A673 (cell line): ENCODE data around the gene NEDD4L. TPM values are rescaled to one million over a fixed set of nuclear protein-coding genes. Genes with fewer than 3 reads are reported as not detected.
"Not testable (repeated sequence)": the region's sequence is repeated elsewhere in the genome, so short reads cannot be mapped to it uniquely, and the experiment has no call there.

Experiments
- Bru-seq: library from RNA; stranded (reverse); fragments of 400-500 nt; gene quantifications from one replicate; lab custom pipeline; 2021; lab: Mats Ljungman, UMichigan
- BruChase-seq, 2 experiments: library from RNA; stranded (reverse); fragments of 400-500 nt; gene quantifications; one replicate each; lab custom pipeline; 2021; lab: Mats Ljungman, UMichigan
- BruUV-seq: library from RNA; stranded (reverse); fragments of 400-500 nt; replicated peaks from 2 replicates; lab custom pipeline; 2021; lab: Mats Ljungman, UMichigan
- CTCF ChIA-PET: fragments of 300-600 bp; sonication (Branson Sonifier 250); formaldehyde crosslinking; loops from one replicate; lab custom pipeline; 2022; ENCODE audit warnings: antibody characterized with exemption; lab: Charles Lee
- POLR2A ChIA-PET: fragments of 300-600 bp; sonication (Branson Sonifier 250); formaldehyde crosslinking; loops from one replicate; lab custom pipeline; 2022; ENCODE audit warnings: antibody characterized with exemption; ENCODE audit not compliant: low non-redundant PET; lab: Charles Lee
- DNase-seq: peaks from one replicate; pipeline ENCODE4 v3.0.0-alpha.2; 2015; ENCODE audit warnings: low spot score
- H3K27ac ChIP-seq: fragments of 200-600 bp; sonication (generic); 2 replicates; pipeline ENCODE4 v1.5.1; 2016; ENCODE audit warnings: mixed run types, low read depth, mild to moderate bottlenecking, mixed read lengths, antibody characterized with exemption, low read length; ENCODE audit not compliant: poor library complexity, severe bottlenecking
- H3K27me3 ChIP-seq: fragments of 200-600 bp; sonication (generic); replicated peaks from 2 replicates; pipeline ENCODE4 v1.6.1; 2017; ENCODE audit warnings: mixed run types, low read depth, mild to moderate bottlenecking, mixed read lengths, antibody characterized with exemption, low read length; ENCODE audit not compliant: insufficient read depth, poor library complexity
- H3K36me3 ChIP-seq: fragments of 200-600 bp; sonication (generic); 2 replicates; pipeline ENCODE4 v1.6.1; 2016; ENCODE audit warnings: mixed run types, mild to moderate bottlenecking, mixed read lengths, antibody characterized with exemption, low read length; ENCODE audit not compliant: insufficient read depth, poor library complexity, severe bottlenecking
- H3K4me1 ChIP-seq: fragments of 200-600 bp; sonication (generic); 2 replicates; pipeline ENCODE4 v1.6.1; 2017; ENCODE audit warnings: mixed run types, mild to moderate bottlenecking, mixed read lengths, antibody characterized with exemption, low read length; ENCODE audit not compliant: insufficient read depth, poor library complexity, severe bottlenecking
- H3K4me3 ChIP-seq: fragments of 200-600 bp; sonication (generic); 2 replicates; pipeline ENCODE4 v1.5.1; 2016; ENCODE audit warnings: low read depth, mixed run types, mild to moderate bottlenecking, mixed read lengths, low read length; ENCODE audit not compliant: poor library complexity, severe bottlenecking
- H3K9me3 ChIP-seq: fragments of 200-600 bp; sonication (generic); 2 replicates; pipeline ENCODE4 v1.6.1; 2016; ENCODE audit warnings: mixed run types, low read depth, mild to moderate bottlenecking, mixed read lengths, antibody characterized with exemption, low read length; ENCODE audit not compliant: poor library complexity, severe bottlenecking
- EZH2 ChIP-seq: fragments of 200-600 bp; sonication (generic); IDR thresholded peaks from 2 replicates; pipeline ENCODE4 v1.6.1; 2017; ENCODE audit warnings: borderline replicate concordance, low read depth, mild to moderate bottlenecking, mixed read lengths, antibody characterized with exemption, low read length; ENCODE audit not compliant: poor library complexity, severe bottlenecking
- intact Hi-C: fragments of 100-400 bp; cut with micrococcal nuclease; formaldehyde crosslinking; loops from one replicate; pipeline ENCODE4 v1.10.0; 2022; ENCODE audit not compliant: unreplicated experiment
- long read RNA-seq: library from polyadenylated mRNA; stranded (forward); transcript quantifications from one replicate; pipeline ENCODE4 v2.0.0, GENCODE V29; 2022
- total RNA-seq: library from RNA; stranded (reverse); gene quantifications from 2 replicates; pipeline ENCODE4 v1.2.3, GENCODE V29; 2021
- TF ChIP-seq, protein P1 (sequence below): fragments of 300-800, 200-600 bp; sonication (generic); conservative IDR thresholded peaks from 2 replicates; pipeline ENCODE4 v1.5.1; 2017; ENCODE audit warnings: low read depth, mild to moderate bottlenecking, antibody characterized with exemption, low read length, moderate library complexity, mixed read lengths

NEDD4L gene
- total RNA-seq = 15.3 and 23.8 TPM in 2 replicates
- Bru-seq, nascent RNA = percentile 57 among the genes with signal in this experiment
- percentile 50 among the genes with signal in this experiment for BruChase-seq, experiment 1, labeled RNA remaining after a 2-hour chase
- percentile 50 among the genes with signal in this experiment for BruChase-seq, experiment 2, labeled RNA remaining after a 6-hour chase
- long read RNA-seq, full-length matches to known transcripts = 8 of 15 reads
- long read RNA-seq, partial matches to known transcripts = 6 of 15 reads
- long read RNA-seq, other reads (novel, unspliced or antisense) = 1 of 15 reads

DNA sequence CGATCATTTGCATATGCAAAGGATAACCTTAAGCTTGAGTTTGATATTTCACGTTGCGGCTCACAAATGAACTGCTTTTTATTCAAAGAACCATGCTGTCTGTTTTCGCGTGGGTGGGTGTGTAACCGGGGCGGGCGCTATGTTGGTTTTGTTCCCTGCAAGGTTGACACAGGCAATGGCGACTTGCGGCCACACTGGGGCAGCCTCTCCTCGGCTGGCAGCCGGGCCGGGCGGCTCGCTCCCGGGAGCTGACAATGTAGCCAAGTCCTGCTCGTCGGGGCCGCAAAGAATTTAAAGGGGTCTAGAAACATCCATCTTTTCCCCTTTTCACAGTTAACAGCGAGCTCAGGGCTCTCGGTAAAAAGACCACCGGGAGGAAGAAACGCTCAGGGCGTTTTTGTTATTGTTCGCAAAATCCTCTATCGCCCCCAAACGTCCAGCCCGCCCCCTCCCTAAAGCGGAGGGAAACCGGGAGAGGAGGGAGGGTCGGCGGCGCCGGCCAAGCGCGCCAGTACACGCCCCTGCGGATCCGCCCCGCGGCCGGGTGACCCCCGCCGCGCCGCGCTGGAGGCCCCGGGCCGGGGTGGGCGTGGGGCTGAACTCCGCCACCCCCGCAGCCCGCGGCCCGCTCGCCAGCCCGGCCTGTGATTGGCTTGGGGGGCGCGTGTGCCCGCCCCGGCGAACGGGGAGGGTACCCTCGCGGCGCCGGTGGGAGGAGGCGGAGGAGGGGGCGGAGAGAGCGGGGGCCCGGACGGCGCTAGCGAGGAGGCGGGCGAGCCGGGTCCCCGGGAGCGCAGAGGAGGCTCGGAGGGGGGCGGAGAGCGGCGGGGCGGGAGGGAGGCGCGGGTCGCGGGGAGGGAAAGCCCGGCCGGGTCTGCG lies at the start of gene NEDD4L:
TSS of gene NEDD4L (plus strand) at position 736 of the 879 bp plus-strand sequence. CDS start 435 bp downstream, outside the sequence.
- ChIA-PET POLR2A (no interaction called here), CTCF (interaction anchor here (0.6 to 2.4 kb wide), 5 partner anchors 78 to 450 kb away, joined by 3 to 21 read pairs (median 4); no protein-coding TSS in a partner anchor)
- H3K4me3 ChIP-seq = peak within 1 kb of the TSS; percentile 87
- intact Hi-C loops = loop anchor here (1.0 to 10.0 kb wide), 7 partner anchors 79 to 451 kb away; no protein-coding TSS in a partner anchor
- H3K36me3 ChIP-seq = no peaks in the 10 kb centered on the region
- peaks cover 5% of the 10 kb centered on the region for H3K4me1 ChIP-seq
- peak within 1 kb of the TSS; percentile 78 for H3K27ac ChIP-seq
- no peaks in the 10 kb centered on the region for H3K27me3 ChIP-seq
- TF ChIP-seq EZH2 = no peak
- TF ChIP-seq, protein P1, sequence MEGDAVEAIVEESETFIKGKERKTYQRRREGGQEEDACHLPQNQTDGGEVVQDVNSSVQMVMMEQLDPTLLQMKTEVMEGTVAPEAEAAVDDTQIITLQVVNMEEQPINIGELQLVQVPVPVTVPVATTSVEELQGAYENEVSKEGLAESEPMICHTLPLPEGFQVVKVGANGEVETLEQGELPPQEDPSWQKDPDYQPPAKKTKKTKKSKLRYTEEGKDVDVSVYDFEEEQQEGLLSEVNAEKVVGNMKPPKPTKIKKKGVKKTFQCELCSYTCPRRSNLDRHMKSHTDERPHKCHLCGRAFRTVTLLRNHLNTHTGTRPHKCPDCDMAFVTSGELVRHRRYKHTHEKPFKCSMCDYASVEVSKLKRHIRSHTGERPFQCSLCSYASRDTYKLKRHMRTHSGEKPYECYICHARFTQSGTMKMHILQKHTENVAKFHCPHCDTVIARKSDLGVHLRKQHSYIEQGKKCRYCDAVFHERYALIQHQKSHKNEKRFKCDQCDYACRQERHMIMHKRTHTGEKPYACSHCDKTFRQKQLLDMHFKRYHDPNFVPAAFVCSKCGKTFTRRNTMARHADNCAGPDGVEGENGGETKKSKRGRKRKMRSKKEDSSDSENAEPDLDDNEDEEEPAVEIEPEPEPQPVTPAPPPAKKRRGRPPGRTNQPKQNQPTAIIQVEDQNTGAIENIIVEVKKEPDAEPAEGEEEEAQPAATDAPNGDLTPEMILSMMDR = peak; percentile 92
- no TSS peak for BruUV-seq
- H3K9me3 ChIP-seq = no peaks in the 10 kb centered on the region
- DNase-seq = peak; percentile 91

DNA sequence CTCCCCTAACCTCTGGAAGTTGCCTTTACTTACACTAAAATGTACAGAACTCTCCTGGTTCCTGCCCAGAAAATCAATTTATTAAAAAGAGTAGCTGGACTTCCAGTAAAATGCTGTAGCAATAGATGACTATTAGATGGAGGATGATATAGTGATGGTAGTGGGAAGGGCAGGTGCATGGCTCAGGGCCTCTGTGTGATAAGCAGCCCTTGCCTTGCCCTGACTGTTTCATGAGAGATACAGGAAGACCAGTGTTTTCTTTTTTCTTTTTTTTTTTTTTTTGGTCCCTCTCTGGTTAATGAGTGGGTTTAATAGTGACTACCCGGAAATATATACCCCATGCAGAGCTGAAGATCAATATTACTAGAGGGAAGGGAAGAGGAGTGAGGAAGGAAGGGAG lies 48.7 kb upstream of the NEDD4L start:
- BruUV-seq = no TSS peak

DNA sequence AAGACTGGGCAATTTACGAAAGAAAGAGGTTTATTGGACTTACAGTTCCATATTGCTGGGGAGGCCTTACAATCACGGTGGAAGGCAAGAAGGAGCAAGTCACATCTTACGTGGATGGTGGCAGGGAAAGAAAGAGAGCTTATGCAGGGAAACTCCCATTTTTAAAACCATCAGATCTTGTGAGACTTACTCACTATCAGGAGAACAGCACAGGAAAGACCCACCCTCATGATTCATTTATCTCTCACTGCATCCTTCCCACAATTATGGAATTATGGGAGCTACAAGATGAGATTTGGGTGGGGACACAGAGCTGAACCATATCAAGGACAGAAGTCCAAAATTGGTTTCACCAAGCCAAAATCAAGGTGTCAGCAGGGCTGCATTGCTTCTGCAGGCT lies 47.1 kb upstream of the NEDD4L start:
- BruUV-seq, H3K27me3 ChIP-seq, H3K9me3 ChIP-seq, CTCF ChIA-PET, POLR2A ChIA-PET, intact Hi-C loops, H3K4me1 ChIP-seq, H3K4me3 ChIP-seq, H3K36me3 ChIP-seq, H3K27ac ChIP-seq, DNase-seq: not testable (repeated sequence)

More for the DNA sequence above, 48.7 kb upstream of the NEDD4L start:
- H3K4me3 ChIP-seq = no peak overlapping the region
- DNase-seq = no peak
- TF ChIP-seq, protein P1 = no peak
- TF ChIP-seq EZH2 = no peak
- ChIA-PET POLR2A (interaction anchor here (0.7 kb wide), 1 partner anchor 16 kb away, joined by 3 read pairs; no protein-coding TSS in a partner anchor), CTCF (no interaction called here)
- no peaks in the 10 kb centered on the region for H3K36me3 ChIP-seq
- intact Hi-C loops = no loop called here
- H3K27ac ChIP-seq = no peak overlapping the region
- no peaks in the 10 kb centered on the region for H3K4me1 ChIP-seq
- no peaks in the 10 kb centered on the region for H3K9me3 ChIP-seq
- peaks cover 2% of the 10 kb centered on the region for H3K27me3 ChIP-seq
